Naive B cell (primary cell): ENCODE data around the gene NEURL3. TPM values are rescaled to one million over a fixed set of nuclear protein-coding genes. Genes with fewer than 3 reads are reported as not detected.
A peak's percentile ranks its signal among the peaks of the same experiment; 100 is the strongest.

ENCODE experiments used
- ATAC-seq, 2 donors: fragments of 150-1000 bp; cut with Tn5 transposase; 2 replicates each; pipeline ENCODE4 v1.10.0; 2021; ENCODE audit warnings: low read depth in 2 of 2, mild to moderate bottlenecking in 2 of 2, moderate library complexity in 2 of 2
- DNase-seq: peaks from one replicate; pipeline ENCODE4 v3.0.0; 2022
- H3K27ac Mint-ChIP-seq, 6 donors: one replicate each; pipeline ENCODE4 v1.8.0; 2020 to 2022; ENCODE audit warnings: mild to moderate bottlenecking in 6 of 6, mixed read lengths in 6 of 6, moderate library complexity in 5 of 6, inconsistent platforms in 2 of 6
- H3K27me3 Mint-ChIP-seq, 3 donors: one replicate each; pipeline ENCODE4 v1.8.0; 2021 to 2022; ENCODE audit warnings: mixed read lengths in 3 of 3, mild to moderate bottlenecking in 1 of 3
- H3K36me3 Mint-ChIP-seq, 2 donors: one replicate each; pipeline ENCODE4 v1.8.0; 2020 to 2022; ENCODE audit warnings: mixed read lengths in 2 of 2, inconsistent platforms in 1 of 2, mild to moderate bottlenecking in 1 of 2
- H3K4me1 Mint-ChIP-seq, 3 donors: one replicate each; pipeline ENCODE4 v1.8.0; 2020 to 2022; ENCODE audit warnings: mixed read lengths in 3 of 3, inconsistent platforms in 1 of 3, mild to moderate bottlenecking in 1 of 3, moderate library complexity in 1 of 3
- H3K4me3 Mint-ChIP-seq, 8 donors: one replicate each; pipeline ENCODE4 v1.8.0; 2020 to 2022; ENCODE audit warnings: mild to moderate bottlenecking in 8 of 8, mixed read lengths in 8 of 8, moderate library complexity in 8 of 8, inconsistent platforms in 2 of 8
- H3K9me3 Mint-ChIP-seq, 7 donors: one replicate each; pipeline ENCODE4 v1.8.0; 2020 to 2022; ENCODE audit warnings: mixed read lengths in 7 of 7, mild to moderate bottlenecking in 5 of 7, inconsistent platforms in 2 of 7, moderate library complexity in 1 of 7
- polyA plus RNA-seq, 6 donors: library from polyadenylated mRNA; unstranded; fragments of 300-500 nt; fragmentation: Illumina TruSeq; gene quantifications; one replicate each; pipeline ENCODE4 v1.2.3, GENCODE V29; 2021; ENCODE audit warnings: low read depth in 6 of 6

NEURL3 gene
- polyA plus RNA-seq, 6 donors from 2014 or later = 0.28 TPM; not detected in 5

DNA sequence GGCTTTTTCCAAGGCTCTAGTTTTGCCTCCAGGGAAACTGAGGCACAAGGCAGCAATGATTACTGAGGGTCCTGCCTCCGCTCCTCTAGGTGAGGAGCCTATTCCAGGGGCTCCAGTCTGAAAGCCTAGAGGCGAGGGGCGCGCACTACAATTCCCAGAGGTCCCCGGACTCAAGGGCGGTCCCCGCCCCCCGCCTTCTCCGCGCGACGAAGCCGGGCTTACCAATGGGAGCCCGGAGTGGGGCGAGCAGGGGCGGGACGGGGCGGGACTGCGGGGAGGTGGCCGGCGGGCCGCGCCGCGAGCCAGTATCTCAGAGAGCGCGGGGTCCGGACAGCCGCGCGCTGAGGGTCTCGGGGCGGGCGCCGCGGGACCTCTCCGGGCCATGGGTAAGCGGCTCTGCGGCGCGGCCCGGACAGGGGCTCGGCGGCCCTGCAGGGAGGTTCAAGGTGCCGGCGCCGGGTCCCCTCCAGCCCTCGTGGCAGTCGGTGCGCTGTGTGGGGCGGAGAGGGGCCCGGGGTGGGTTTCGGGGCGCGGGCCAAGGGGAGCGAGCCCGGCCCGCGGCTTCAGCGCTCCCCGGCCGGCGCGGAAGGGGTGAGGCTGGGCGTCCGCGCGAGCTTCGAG is 31.4 kb upstream of the NEURL3 start, which contains the start of gene ARID5A:
TSS of gene ARID5A (plus strand) at position 308 of the 621 bp plus-strand sequence. CDS start at position 383, 75 bp downstream.
- DNase-seq = peak; percentile 88
- Mint-ChIP-seq H3K9me3 (no peaks in the 10 kb centered on the region), H3K27me3 (no peaks in the 10 kb centered on the region), H3K4me1 (peaks cover 43 to 56% (median 51%) of the 10 kb centered on the region in 3 donors), H3K4me3 (peak within 1 kb of the TSS; percentile 87 to 98 (median 94)), H3K27ac (peak within 1 kb of the TSS; percentile 96 to 99 (median 98)), H3K36me3 (no peaks in the 10 kb centered on the region)
- peak; percentile 57 to 64 for ATAC-seq

DNA sequence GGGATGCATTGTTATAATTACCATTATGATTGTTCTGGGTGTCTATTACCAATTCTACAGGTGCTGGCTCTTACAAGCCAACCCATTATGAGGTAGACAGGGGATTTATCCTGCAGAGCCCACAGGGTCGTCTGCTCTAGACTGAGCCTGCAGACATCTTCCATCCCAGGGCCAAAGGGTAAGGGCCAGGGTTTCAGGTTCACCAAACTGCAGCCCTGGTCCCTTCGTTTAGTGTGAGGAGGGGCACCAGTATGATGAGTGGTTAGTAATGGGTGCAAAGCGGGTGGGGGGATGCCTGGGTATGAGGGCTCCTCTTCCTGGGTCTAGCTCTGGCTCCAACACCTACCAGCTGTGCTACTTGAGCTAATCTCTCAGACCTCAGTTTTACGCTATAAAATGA is 30.2 kb upstream of the NEURL3 start:
- Mint-ChIP-seq H3K27me3 (no peaks in the 10 kb centered on the region), H3K4me3 (peak overlapping the region in 1 of 8 donors; percentile 50), H3K9me3 (no peaks in the 10 kb centered on the region), H3K27ac (peak overlapping the region in 1 of 6 donors; percentile 24), H3K36me3 (no peaks in the 10 kb centered on the region), H3K4me1 (peaks cover 45 to 64% (median 53%) of the 10 kb centered on the region in 3 donors)
- DNase-seq (no peak), ATAC-seq (no peak)

DNA sequence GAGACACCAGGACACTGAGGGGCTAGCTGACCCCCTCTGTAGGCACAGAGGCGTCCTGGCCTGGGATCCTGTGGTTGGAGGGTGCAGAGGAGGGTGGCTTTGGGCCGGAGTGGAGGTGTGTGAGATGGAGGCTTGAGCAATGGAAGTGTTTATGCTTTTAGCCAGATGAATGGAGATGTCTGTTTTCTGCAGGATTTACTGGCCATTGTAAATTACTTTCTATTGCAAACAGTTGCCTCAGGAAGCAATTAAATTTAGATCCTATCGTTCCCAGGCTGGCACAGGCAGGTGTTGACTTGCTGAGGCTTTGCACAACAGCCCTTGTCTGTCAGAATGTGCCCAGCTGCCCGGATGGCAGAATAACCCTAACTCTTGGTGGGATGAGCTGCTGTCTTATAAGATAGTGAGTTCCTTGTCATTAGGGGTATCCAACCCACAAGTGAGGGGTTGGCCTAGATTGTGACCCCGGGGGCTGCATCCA is 29.6 kb upstream of the NEURL3 start:
- ATAC-seq = no peak
- Mint-ChIP-seq H3K27ac (peak overlapping the region in 2 of 6 donors; percentile 26 to 79), H3K9me3 (no peaks in the 10 kb centered on the region), H3K4me1 (peaks cover 43 to 59% (median 47%) of the 10 kb centered on the region in 3 donors), H3K27me3 (no peaks in the 10 kb centered on the region), H3K4me3 (peak overlapping the region in 1 of 8 donors; percentile 82), H3K36me3 (no peaks in the 10 kb centered on the region)
- DNase-seq = no peak

DNA sequence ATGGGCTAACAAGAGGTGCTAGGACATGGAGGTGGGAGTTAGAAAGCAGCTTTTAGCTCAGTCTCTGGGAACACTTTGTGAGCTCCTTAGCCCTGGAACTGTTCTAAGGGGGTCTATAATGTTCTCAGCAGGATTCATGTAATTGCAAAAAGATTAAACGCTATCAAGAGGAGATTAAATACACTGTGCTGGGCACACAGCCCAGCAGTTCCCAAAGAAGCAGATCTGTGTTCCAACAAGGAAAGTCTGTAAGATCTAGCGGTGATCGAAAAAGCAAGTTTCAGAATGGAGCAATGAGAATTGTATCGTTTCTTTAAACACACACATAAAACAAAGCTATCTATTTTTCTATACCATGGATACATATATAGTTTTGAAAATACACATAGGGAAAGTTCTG is 29.0 kb upstream of the NEURL3 start:
- Mint-ChIP-seq H3K4me1 (peaks cover 41 to 53% (median 42%) of the 10 kb centered on the region in 3 donors), H3K27ac (peak overlapping the region in 2 of 6 donors; percentile 4 to 13), H3K4me3 (peak overlapping the region in 1 of 8 donors; percentile 82), H3K36me3 (no peaks in the 10 kb centered on the region), H3K9me3 (no peaks in the 10 kb centered on the region), H3K27me3 (no peaks in the 10 kb centered on the region)
- ATAC-seq (no peak), DNase-seq (no peak)

DNA sequence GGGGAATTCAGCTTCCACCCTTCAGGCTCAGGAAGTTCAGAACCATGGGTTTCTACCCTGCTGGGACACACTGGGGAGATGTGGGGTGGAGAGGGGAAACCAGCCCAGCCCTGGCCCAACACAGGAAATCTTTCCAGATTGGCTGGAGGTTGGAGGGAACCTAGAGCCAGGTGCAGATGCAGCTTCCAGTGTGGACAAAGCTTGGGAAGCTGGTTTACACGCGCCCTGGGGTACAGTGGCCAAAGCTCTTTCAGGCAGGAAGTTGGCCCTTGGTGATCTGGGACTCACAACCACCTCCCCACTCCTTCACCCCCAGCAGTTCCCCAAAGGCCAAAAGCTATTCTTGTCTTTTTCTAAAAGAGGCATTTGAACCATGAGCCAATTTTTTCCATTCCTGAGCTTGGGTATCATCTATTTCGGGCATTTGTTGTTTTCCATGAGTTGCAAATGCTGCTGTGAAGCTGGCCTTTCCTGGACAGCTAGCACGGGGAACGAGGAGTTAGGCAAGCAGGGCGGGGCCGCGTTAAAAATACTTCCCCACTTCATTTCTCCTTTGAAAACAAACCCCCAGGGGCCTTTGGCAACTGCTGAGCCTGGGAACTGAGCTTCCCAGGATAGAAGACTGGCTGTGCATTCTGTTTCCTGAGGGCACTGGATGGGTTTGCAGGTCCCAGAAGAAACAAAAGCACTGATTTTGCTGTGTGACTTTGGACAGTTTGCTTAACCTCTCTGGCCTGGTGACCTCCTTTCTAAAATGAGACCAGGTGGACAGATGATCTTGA is 28.3 kb upstream of the NEURL3 start:
- Mint-ChIP-seq H3K36me3 (no peaks in the 10 kb centered on the region), H3K27ac (no peak overlapping the region), H3K9me3 (no peaks in the 10 kb centered on the region), H3K4me1 (peaks cover 34 to 47% (median 38%) of the 10 kb centered on the region in 3 donors), H3K27me3 (no peaks in the 10 kb centered on the region), H3K4me3 (peak overlapping the region in 2 of 8 donors; percentile 33 to 82)
- DNase-seq = no peak
- ATAC-seq = no peak

DNA sequence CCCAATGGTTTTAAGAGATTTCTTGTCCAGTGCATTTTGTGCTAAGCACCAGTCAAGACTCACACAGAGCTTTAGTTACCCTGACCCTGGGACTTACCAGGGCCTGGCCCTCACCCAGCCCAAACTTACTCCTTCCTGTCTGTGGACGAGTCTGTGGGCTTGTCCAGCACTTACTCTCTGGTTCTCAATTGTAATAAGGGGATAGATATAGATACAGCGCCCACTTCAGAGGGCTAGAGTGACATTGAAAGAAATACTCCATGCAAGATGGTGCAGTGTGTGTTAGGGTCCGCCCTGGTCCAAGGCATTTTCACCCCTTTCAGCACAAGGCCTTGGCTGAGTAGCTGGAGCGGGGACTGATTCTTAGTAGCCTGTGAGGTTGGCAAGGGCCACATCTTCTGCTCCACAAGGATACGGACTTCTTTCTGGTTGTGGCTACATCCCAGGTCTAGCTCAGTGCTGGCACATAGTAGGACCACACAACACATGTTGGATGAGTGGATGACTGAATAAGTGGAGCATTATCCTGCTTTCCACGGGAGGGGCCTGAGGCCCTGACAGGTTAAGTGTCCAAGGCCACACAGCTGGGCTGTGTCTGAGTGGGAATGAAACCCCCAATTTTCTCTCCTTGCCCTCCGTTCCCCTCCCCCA is 27.6 kb upstream of the NEURL3 start:
- peak overlapping the region in 5 of 8 donors; percentile 55 to 85 (median 77) for H3K4me3 Mint-ChIP-seq
- H3K9me3 Mint-ChIP-seq = no peaks in the 10 kb centered on the region

DNA sequence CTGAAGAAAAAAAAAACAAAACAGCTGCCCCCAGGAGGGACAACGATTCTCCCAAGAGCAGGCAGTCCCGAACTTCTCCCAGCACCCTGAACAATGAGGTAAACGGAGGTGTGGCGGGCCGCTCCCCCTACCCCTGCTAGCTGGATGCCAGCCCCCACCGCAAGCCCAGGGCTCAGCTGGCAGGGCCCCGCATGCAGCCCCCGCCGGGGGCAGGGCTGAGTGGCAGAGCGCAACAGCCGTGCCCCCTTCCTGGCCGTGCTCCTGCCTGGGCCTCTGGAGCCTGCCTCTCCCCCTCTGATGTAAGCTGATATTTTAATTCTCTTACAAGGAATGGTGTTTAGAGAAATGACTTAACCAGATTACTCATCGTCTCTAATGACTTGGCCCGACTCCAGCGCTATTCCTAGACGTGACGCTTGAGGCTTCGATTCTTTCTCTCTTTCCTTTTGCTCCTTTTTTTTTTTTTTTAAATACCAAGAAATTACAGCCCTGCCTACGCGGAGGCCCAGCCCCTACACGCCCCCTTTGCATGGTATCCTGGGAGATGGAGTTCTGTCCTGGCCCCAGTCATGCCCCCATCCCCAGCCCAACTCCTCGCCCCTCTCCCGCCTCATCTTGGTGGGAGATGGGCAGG is 26.8 kb upstream of the NEURL3 start:
- Mint-ChIP-seq H3K36me3 (no peaks in the 10 kb centered on the region), H3K4me3 (peak overlapping the region; percentile 55 to 90 (median 78)), H3K27ac (peak overlapping the region in 5 of 6 donors; percentile 58 to 96 (median 86)), H3K9me3 (no peaks in the 10 kb centered on the region), H3K4me1 (peaks cover 21 to 47% (median 29%) of the 10 kb centered on the region in 3 donors), H3K27me3 (no peaks in the 10 kb centered on the region)
- DNase-seq (peak; percentile 62), ATAC-seq (peak; percentile 17 to 20)

More for the DNA sequence above, 27.6 kb upstream of the NEURL3 start:
- DNase-seq (no peak), ATAC-seq (no peak)
- Mint-ChIP-seq H3K4me1 (peaks cover 27 to 48% (median 34%) of the 10 kb centered on the region in 3 donors), H3K27me3 (no peaks in the 10 kb centered on the region), H3K27ac (peak overlapping the region in 4 of 6 donors; percentile 25 to 87 (median 65)), H3K36me3 (no peaks in the 10 kb centered on the region)

DNA sequence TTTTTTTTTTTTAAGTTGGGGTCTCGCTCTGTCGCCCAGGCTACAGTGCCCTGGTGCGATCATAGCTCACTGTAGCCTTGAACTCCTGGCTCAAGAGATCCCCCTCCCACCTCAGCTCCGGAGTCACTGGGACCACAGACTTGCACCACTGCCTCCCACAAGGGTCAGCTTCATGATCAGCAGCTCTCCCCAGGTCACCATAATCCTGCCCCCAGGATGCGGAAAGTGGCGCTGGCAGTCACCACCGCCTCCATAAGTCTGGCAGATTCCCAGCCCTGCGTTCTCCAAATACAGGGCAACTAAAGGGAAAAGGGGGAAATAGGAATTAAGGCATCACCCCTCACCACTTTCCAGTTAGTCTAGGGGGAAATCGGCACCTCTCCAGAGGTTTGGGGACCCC is 26.2 kb upstream of the NEURL3 start:
- H3K4me1 Mint-ChIP-seq = peaks cover 26 to 52% (median 29%) of the 10 kb centered on the region in 3 donors
- peak overlapping the region in 2 of 6 donors; percentile 77 to 86 for H3K27ac Mint-ChIP-seq
- no peaks in the 10 kb centered on the region for H3K9me3 Mint-ChIP-seq
- H3K27me3 Mint-ChIP-seq = no peaks in the 10 kb centered on the region
- no peak for DNase-seq
- no peak for ATAC-seq
- peak overlapping the region in 4 of 8 donors; percentile 61 to 77 (median 75) for H3K4me3 Mint-ChIP-seq
- H3K36me3 Mint-ChIP-seq = no peaks in the 10 kb centered on the region

DNA sequence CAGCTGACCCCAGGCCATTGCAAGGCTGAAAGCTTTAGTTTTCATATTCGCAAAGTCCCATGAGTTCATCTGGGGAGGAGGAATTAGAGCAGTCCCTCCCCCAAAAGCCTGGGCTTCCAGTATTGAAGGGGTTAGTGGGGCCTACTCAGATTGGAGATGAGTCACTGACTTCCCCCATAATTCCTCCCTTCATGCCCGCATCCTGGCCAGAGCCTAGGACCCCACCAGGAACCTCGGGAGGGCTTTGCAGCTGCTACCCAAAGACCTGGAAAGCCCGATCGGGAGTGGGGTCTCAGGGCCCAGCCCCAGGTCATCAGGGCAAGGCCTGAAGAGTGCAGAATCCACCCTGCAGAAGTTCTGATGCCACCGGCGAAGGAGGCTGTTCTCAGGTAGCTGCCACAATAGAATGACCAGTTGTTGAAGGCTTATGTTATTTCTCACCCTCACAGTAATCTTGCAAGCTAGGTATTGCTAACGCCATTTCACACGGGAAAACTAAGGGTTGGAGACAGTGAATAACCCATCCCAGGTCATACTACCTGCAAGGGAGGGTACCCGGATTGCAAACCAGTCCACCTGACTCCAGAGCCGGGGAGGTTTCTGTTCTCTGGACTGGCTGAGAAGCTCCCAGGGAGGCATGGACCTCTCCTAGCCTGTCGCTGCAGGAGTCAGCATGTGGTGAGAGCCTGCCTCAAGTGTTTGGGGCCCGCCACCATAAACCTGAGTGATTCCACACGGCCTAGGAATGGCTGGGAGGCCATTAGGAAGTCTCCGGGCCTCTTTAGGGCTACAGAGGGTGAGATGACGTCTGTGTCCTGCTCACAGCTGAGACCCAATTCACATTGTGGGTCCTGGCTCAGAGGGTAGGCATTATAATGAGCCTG is 25.6 kb upstream of the NEURL3 start:
- peak overlapping the region in 4 of 6 donors; percentile 33 to 86 (median 68) for H3K27ac Mint-ChIP-seq
- DNase-seq = no peak
- no peaks in the 10 kb centered on the region for H3K27me3 Mint-ChIP-seq
- H3K36me3 Mint-ChIP-seq = no peaks in the 10 kb centered on the region
- H3K4me1 Mint-ChIP-seq = peaks cover 20 to 49% (median 26%) of the 10 kb centered on the region in 3 donors
- H3K9me3 Mint-ChIP-seq = no peaks in the 10 kb centered on the region
- ATAC-seq = no peak
- H3K4me3 Mint-ChIP-seq = peak overlapping the region in 4 of 8 donors; percentile 29 to 77 (median 52)

DNA sequence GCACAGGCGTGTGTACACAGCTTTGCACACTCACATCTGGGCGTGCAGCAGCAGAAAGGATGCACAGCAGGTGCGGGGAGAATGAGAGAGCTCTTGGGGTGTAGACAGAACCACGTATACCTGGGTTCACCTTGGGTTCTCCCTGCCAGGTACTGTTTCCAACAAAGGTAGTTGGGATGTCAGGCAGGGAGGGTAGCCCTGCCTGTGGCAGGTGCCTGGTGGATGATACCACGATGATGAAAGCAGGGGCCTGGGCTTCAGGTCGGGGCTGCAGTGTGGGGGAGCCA is 24.9 kb upstream of the NEURL3 start:
- H3K36me3 Mint-ChIP-seq = no peaks in the 10 kb centered on the region
- H3K9me3 Mint-ChIP-seq = no peaks in the 10 kb centered on the region
- H3K27me3 Mint-ChIP-seq = no peaks in the 10 kb centered on the region
- no peak for DNase-seq
- peaks cover 20 to 49% (median 25%) of the 10 kb centered on the region in 3 donors for H3K4me1 Mint-ChIP-seq
- no peak for ATAC-seq
- peak overlapping the region in 2 of 6 donors; percentile 21 to 33 for H3K27ac Mint-ChIP-seq
- peak overlapping the region in 2 of 8 donors; percentile 3 to 72 for H3K4me3 Mint-ChIP-seq

DNA sequence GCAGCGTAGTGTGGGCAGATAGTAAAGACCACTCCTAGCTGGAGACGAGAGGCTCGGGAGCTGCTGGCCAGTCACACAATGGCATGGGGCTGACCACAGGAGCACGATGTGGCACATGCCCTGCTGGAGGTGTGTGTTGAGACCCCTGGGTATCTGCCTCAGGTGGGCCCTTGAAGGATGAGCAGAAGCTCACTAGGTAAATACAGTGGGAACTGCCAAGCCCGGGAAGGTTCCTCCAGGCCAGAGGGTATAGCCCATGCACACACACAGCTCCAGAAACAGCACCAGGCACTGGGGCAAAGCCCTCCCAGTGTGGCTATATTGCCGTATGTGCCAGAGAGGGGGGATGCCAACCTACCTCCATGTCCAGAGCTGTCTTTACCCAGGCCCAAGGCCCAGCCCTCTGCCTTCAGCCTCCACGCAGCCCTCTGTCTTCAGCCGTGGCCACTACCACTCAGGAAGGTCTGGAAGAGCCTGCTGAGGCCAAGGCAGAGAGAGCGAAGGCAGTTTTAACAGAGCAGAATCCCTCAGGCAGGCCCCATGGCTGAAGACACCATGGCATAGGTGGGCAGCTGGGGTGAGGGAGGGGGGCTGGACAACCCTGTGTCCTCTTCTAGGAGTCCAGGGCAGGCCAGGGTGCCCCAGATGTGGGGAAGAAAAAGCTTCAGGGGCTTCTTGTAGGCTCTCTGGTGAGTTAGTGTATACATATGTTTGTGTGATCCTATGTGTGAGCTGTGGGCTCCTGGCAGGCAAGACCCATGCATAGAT is 24.4 kb upstream of the NEURL3 start:
- H3K27ac Mint-ChIP-seq = peak overlapping the region in 4 of 6 donors; percentile 13 to 84 (median 48)
- ATAC-seq (no peak), DNase-seq (no peak)
- H3K4me1 Mint-ChIP-seq = peaks cover 20 to 49% (median 25%) of the 10 kb centered on the region in 3 donors
- H3K4me3 Mint-ChIP-seq = peak overlapping the region in 5 of 8 donors; percentile 12 to 72 (median 60)
- H3K9me3 Mint-ChIP-seq = no peaks in the 10 kb centered on the region
- no peaks in the 10 kb centered on the region for H3K27me3 Mint-ChIP-seq
- H3K36me3 Mint-ChIP-seq = no peaks in the 10 kb centered on the region
